ENCODE data around the gene PRR35.

GRCh38 chr16:577796-578195 lies 17.6 kb downstream of the PRR35 start:
- TF ChIP-seq CTCF (IDR thresholded peaks at IDR 0.05) (no peak), POLR2A (IDR thresholded peaks at IDR 0.05) (no peak)
